ENCODE data around the gene GGPS1.

DNA sequence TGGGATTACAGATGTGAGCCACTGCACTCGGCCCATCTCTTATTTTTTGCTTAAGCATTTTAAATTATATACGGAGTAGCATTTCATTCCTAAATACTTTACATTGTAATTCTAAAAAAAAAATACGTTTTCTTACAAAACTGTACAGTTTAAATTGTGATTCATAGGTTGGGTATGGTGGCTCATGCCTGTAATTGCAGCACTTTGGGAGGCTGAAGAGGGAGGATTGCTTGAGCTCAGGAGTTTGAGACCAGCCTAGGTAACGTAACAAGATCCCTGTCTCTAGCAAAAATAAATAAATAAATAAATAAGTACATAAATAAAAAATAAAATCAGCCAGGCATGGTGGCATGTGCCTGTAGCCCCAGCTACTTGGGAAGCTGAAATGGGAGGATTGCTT is 63.5 kb downstream of the GGPS1 start:
- TF ChIP-seq EP300 (conservative IDR thresholded peaks at IDR 0.05; ENCODE audit: poor library complexity, severe bottlenecking): no peak
- TF ChIP-seq TAF1 (IDR thresholded peaks at IDR 0.05; ENCODE audit: low read depth): no peak
- no peak for TF ChIP-seq POLR2AphosphoS5 (IDR thresholded peaks at IDR 0.05)
